GM13976 (cell line): ENCODE results near the gene ATG9B.

Source experiments
- DNase-seq: peaks from one replicate; pipeline ENCODE4 v3.0.0; 2012; ENCODE audit warnings: low spot score
- CTCF ChIP-seq: IDR thresholded peaks from 2 replicates; pipeline ENCODE4 v1.5.1; 2012; ENCODE audit warnings: borderline replicate concordance, mild to moderate bottlenecking; ENCODE audit not compliant: insufficient read depth; ENCODE audit errors: extremely low read depth, missing control alignments, control extremely low read depth
- in situ Hi-C: fragments of 300-500 bp; cut with MboI; formaldehyde crosslinking; loops from one replicate; pipeline ENCODE4 v1.12.0; 2022; ENCODE audit warnings: low sequenced_read_pairs, mixed read lengths, inconsistent platforms; ENCODE audit not compliant: unreplicated experiment

Gene ATG9B

GRCh38 chr7:151011097-151011409 lies 13.2 kb downstream of the ATG9B start:
- no peak for TF ChIP-seq CTCF
- in situ Hi-C loops: no loop called here
- no peak for DNase-seq

GRCh38 chr7:151010307-151011096 lies 13.8 kb downstream of the ATG9B start:
- no peak for DNase-seq
- no peak for TF ChIP-seq CTCF
- in situ Hi-C loops: no loop called here

GRCh38 chr7:151010037-151010306 lies 14.3 kb downstream of the ATG9B start:
- no peak for DNase-seq
- in situ Hi-C loops: no loop called here
- no peak for TF ChIP-seq CTCF

GRCh38 chr7:151009327-151010036 lies 14.8 kb downstream of the ATG9B start:
- in situ Hi-C loops: no loop called here
- no peak for TF ChIP-seq CTCF
- DNase-seq: no peak

GRCh38 chr7:151008511-151009323 lies 15.6 kb downstream of the ATG9B start:
- in situ Hi-C loops: no loop called here
- DNase-seq: peak; percentile 93
- peak; percentile 81 for TF ChIP-seq CTCF

GRCh38 chr7:151008143-151008510 lies 16.2 kb downstream of the ATG9B start:
- no peak for DNase-seq
- no peak for TF ChIP-seq CTCF
- in situ Hi-C loops: no loop called here
